T47D (cell line): ENCODE results near the gene ABI2.
"Not testable (repeated sequence)": the region's sequence is repeated elsewhere in the genome, so short reads cannot be mapped to it uniquely, and the experiment has no call there.

Experiments used
- DNase-seq, 2 experiments: peaks; one replicate each; pipeline versions ENCODE4 v3.0.0 to v3.0.0-alpha.2; 2011 to 2012; ENCODE audit warnings: low read depth in 1 of 2, low spot score in 1 of 2
- JUND ChIP-seq: IDR thresholded peaks from 2 replicates; pipeline ENCODE4 v1.6.1; 2012; ENCODE audit warnings: low read depth
- in situ Hi-C: cut with HindIII; loops from 2 replicates; pipeline ENCODE4 v1.10.0; 2016; ENCODE audit warnings: low sequenced_read_pairs, low pct_unique_long_range_greater_than_20kb

ABI2 gene

GRCh38 chr2:203340791-203341487 lies 12.7 kb downstream of the ABI2 start:
- DNase-seq = peak; percentile 42 to 89
- in situ Hi-C loops = no loop called here

GRCh38 chr2:203341741-203342310 lies 13.6 kb downstream of the ABI2 start:
- in situ Hi-C loops = no loop called here
- no peak for DNase-seq
- TF ChIP-seq JUND = no peak

More at GRCh38 chr2:203340791-203341487, 12.7 kb downstream of the ABI2 start:
- no peak for TF ChIP-seq JUND

- DNase-seq, in situ Hi-C loops: not testable (repeated sequence)
Observed at GRCh38 chr2:203342374-203342773, 14.2 kb downstream of the ABI2 start.

GRCh38 chr2:203344667-203345066 lies 16.5 kb downstream of the ABI2 start:
- in situ Hi-C loops = no loop called here
- TF ChIP-seq JUND = no peak
- DNase-seq = no peak

GRCh38 chr2:203346612-203347011 lies 18.4 kb downstream of the ABI2 start:
- DNase-seq = no peak
- in situ Hi-C loops = no loop called here
- TF ChIP-seq JUND = no peak

- in situ Hi-C loops = no loop called here
- DNase-seq = no peak
- TF ChIP-seq JUND = no peak
Observed at GRCh38 chr2:203347375-203347774, 19.2 kb downstream of the ABI2 start.

- in situ Hi-C loops = no loop called here
- no peak for TF ChIP-seq JUND
- peak in 1 of 2 experiments; percentile 45 for DNase-seq
Observed at GRCh38 chr2:203352604-203353255, 24.5 kb downstream of the ABI2 start.

- no peak for TF ChIP-seq JUND
- in situ Hi-C loops = no loop called here
- DNase-seq = no peak
Observed at GRCh38 chr2:203354966-203355365, 26.8 kb downstream of the ABI2 start.

- in situ Hi-C loops = no loop called here
- DNase-seq = no peak
- no peak for TF ChIP-seq JUND
Observed at GRCh38 chr2:203359450-203359849, 31.3 kb downstream of the ABI2 start.

- in situ Hi-C loops = no loop called here
- no peak for DNase-seq
- TF ChIP-seq JUND = no peak
Observed at GRCh38 chr2:203360833-203361430, 32.7 kb downstream of the ABI2 start.

- in situ Hi-C loops = no loop called here
- no peak for TF ChIP-seq JUND
- no peak for DNase-seq
Observed at GRCh38 chr2:203361495-203361894, 33.3 kb downstream of the ABI2 start.

- DNase-seq = no peak
- no peak for TF ChIP-seq JUND
- in situ Hi-C loops = no loop called here
Observed at GRCh38 chr2:203361922-203362321, 33.7 kb downstream of the ABI2 start.
